BJ (cell line): ENCODE results near the gene GCLC. TPM values are rescaled to one million over a fixed set of nuclear protein-coding genes. Genes with fewer than 3 reads are reported as not detected.

ENCODE experiments used
- CTCF ChIA-PET: fragments of 350-600 bp; formaldehyde crosslinking; extraction: SDS; loops from one replicate; lab custom pipeline; 2021; ENCODE audit warnings: antibody characterized with exemption, inconsistent platforms; lab: Yijun Ruan, JAX
- POLR2A ChIA-PET: fragments of 300-600 bp; sonication (Branson Sonifier 250); formaldehyde crosslinking; extraction: SDS; loops from one replicate; lab custom pipeline; 2021; ENCODE audit warnings: antibody characterized with exemption; lab: Charles Lee
- DNase-seq: peaks from one replicate; pipeline ENCODE4 v3.0.0-alpha.2; 2011; ENCODE audit warnings: low read depth
- H3K27me3 ChIP-seq: 2 replicates; pipeline ENCODE4 v1.6.0; 2011; ENCODE audit warnings: low read length; ENCODE audit not compliant: control insufficient read depth, insufficient read depth
- H3K36me3 ChIP-seq: 2 replicates; pipeline ENCODE4 v1.5.1; 2011; ENCODE audit warnings: low read length; ENCODE audit not compliant: control insufficient read depth, insufficient read depth
- H3K4me3 ChIP-seq: 2 replicates; pipeline ENCODE4 v1.5.1; 2011; ENCODE audit warnings: low read depth, mild to moderate bottlenecking, control low read depth, low read length
- polyA plus RNA-seq: library from polyadenylated mRNA; depleted of rRNA; stranded (reverse); fragments of >200 nt; gene quantifications from 2 replicates; pipeline ENCODE4 v1.2.3, GENCODE V29; 2011
- TF ChIP-seq, protein P1 (sequence below): IDR thresholded peaks from 2 replicates; pipeline ENCODE4 v1.5.1; 2011; ENCODE audit warnings: low read depth, mild to moderate bottlenecking, control low read depth, inconsistent platforms, low read length, moderate library complexity; ENCODE audit not compliant: insufficient read depth

The GCLC gene
- polyA plus RNA-seq, 1 experiment = 8.4 TPM

GRCh38 chr6:53544217-53544469 lies 758 bp downstream of the GCLC start:
- ChIA-PET CTCF (interaction anchor here (0.6 to 2.7 kb wide), 8 partner anchors 10 to 113 kb away, joined by 3 to 28 read pairs (median 5); no protein-coding TSS in a partner anchor), POLR2A (interaction anchor here (0.7 kb wide), 1 partner anchor 184 kb away, joined by 3 read pairs; no protein-coding TSS in a partner anchor)
- no peak for DNase-seq
- Histone ChIP-seq H3K36me3 (no peaks in the 10 kb centered on the region), H3K4me3 (peak overlapping the region; percentile 89), H3K27me3 (no peaks in the 10 kb centered on the region)
- TF ChIP-seq, protein P1, sequence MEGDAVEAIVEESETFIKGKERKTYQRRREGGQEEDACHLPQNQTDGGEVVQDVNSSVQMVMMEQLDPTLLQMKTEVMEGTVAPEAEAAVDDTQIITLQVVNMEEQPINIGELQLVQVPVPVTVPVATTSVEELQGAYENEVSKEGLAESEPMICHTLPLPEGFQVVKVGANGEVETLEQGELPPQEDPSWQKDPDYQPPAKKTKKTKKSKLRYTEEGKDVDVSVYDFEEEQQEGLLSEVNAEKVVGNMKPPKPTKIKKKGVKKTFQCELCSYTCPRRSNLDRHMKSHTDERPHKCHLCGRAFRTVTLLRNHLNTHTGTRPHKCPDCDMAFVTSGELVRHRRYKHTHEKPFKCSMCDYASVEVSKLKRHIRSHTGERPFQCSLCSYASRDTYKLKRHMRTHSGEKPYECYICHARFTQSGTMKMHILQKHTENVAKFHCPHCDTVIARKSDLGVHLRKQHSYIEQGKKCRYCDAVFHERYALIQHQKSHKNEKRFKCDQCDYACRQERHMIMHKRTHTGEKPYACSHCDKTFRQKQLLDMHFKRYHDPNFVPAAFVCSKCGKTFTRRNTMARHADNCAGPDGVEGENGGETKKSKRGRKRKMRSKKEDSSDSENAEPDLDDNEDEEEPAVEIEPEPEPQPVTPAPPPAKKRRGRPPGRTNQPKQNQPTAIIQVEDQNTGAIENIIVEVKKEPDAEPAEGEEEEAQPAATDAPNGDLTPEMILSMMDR = no peak

DNA sequence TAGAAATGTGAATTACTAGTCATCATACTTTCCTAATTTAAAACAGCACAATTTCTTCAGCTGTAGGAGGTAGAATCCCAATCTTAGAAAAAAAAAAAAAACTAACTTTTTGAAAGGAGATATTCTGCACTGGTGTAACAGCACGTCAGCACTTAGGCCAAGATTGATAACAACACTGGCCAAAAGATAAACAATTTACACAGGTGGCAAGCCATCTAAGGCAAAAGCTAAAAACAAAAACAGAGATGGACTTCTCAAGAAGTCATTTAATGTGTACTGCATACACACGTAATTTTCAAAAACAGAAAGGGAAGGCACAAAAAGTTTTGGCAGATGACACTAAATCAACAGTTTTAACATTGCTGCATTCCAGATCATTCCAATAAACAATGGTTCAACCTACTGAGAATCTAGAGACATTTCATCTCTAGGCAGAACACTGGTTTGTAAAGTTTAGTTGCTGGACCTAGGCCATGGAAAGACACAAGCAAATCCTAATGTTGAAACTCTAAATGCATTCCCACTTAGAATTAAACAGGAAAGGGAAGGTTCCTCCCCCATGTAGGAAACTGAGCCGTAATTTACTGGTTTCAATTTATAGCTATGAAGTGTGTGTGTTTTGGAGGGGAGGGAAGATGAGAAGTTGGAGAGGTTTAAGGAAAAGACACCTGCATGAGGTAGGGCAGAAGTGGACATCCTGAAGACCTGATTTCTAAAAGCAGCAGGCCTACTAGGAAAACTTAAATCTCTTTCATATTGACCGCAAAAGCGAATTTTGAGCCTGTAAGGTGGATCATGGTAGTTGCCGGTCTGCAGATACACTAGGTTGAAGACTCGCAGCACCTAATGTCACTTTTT lies 1.3 kb downstream of the GCLC start:
- TF ChIP-seq, protein P1 = no peak
- Histone ChIP-seq H3K4me3 (peak overlapping the region; percentile 89), H3K27me3 (no peaks in the 10 kb centered on the region), H3K36me3 (no peaks in the 10 kb centered on the region)
- POLR2A ChIA-PET = interaction anchor here (0.7 kb wide), 1 partner anchor 184 kb away, joined by 3 read pairs; no protein-coding TSS in a partner anchor
- CTCF ChIA-PET = interaction anchor here (0.6 to 2.7 kb wide), 8 partner anchors 9 to 114 kb away, joined by 3 to 28 read pairs (median 5); no protein-coding TSS in a partner anchor
- DNase-seq = no peak

DNA sequence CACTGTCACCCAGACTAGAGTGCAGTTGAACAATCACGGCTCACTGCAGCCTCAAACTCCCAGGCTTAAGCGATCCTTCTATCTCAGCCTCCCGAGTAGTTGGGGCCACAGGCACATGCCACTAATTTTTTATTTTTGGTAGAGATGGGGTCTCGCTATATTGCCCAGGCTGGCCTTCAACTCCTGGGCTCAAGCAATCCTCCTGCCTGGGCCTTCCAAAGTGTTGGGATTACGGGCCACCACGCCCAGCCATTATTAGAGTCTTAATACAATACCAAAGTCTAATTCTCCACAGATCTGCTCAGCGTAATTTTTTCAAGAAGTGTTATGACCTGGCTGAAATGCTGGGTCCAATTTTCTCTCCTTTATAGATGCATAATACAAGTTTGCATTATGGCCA lies 3.0 kb downstream of the GCLC start:
- ChIA-PET CTCF (interaction anchor here (1.6 kb wide), 1 partner anchor 110 kb away, joined by 3 read pairs; no protein-coding TSS in a partner anchor), POLR2A (no interaction called here)
- no peaks in the 10 kb centered on the region for H3K36me3 ChIP-seq
- TF ChIP-seq, protein P1 = no peak
- H3K4me3 ChIP-seq = no peak overlapping the region
- H3K27me3 ChIP-seq = no peaks in the 10 kb centered on the region
- DNase-seq = no peak

DNA sequence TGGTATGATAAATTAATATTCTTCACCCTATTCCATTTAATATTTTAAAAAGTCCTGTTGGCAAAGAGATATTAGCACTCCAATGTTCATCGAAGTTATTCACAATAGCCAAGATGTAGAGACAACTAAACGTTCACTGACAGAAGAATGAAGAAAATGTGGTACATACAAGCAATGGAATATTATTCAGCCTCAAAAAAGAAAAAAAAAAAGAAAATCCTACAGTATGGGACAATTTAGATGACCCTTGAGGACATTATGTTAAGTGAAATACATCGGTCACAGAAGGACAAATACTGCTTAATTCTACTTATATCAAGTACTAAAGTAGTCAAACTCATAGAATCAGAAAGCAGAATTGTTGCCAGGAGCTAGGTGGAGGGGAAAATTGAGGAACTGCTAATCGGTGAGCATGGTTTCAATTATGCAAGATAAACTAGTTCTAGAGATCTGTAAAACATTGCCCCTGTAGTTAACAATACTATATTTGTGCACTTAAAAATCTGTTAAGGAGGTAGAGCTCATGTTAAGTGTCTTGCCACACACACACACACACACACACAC lies 4.7 kb downstream of the GCLC start:
- POLR2A ChIA-PET = no interaction called here
- no peak for DNase-seq
- H3K4me3 ChIP-seq = no peak overlapping the region
- TF ChIP-seq, protein P1 = no peak
- H3K36me3 ChIP-seq = no peaks in the 10 kb centered on the region
- CTCF ChIA-PET = interaction anchor here (0.9 kb wide), 2 partner anchors 46 to 186 kb away, joined by 3 read pairs; no protein-coding TSS in a partner anchor
- no peaks in the 10 kb centered on the region for H3K27me3 ChIP-seq

GRCh38 chr6:53539561-53539960 lies 5.3 kb downstream of the GCLC start:
- no peaks in the 10 kb centered on the region for H3K36me3 ChIP-seq
- H3K4me3 ChIP-seq = no peak overlapping the region
- ChIA-PET POLR2A (no interaction called here), CTCF (interaction anchor here (1.6 kb wide), 1 partner anchor 112 kb away, joined by 3 read pairs; no protein-coding TSS in a partner anchor)
- no peaks in the 10 kb centered on the region for H3K27me3 ChIP-seq
- DNase-seq = no peak
- TF ChIP-seq, protein P1 = no peak
